Keratinocyte (primary cell): ENCODE results near the gene OTUD7B. TPM values are rescaled to one million over a fixed set of nuclear protein-coding genes. Genes with fewer than 3 reads are reported as not detected.

Experiments used
- DNase-seq: peaks from one replicate; pipeline ENCODE4 v3.0.0-alpha.2; 2011; ENCODE audit warnings: low read depth, missing footprints, low spot score
- FAIRE-seq: peaks from 2 replicates; lab custom pipeline; 2011; peaks lifted over from hg19 to GRCh38; lab: Jason Lieb, UNC
- H2AFZ ChIP-seq: 2 replicates; pipeline ENCODE4 v1.6.0; 2012; ENCODE audit warnings: low read length, control low read depth, inconsistent platforms; ENCODE audit not compliant: control insufficient read depth
- H3K27ac ChIP-seq: 2 replicates; pipeline ENCODE4 v1.5.1; 2011; ENCODE audit warnings: low read length; ENCODE audit not compliant: control insufficient read depth, insufficient read depth
- H3K27me3 ChIP-seq: 3 replicates; pipeline ENCODE4 v1.6.0; 2011; ENCODE audit warnings: low read length; ENCODE audit not compliant: control insufficient read depth, insufficient read depth; ENCODE audit errors: extremely low read depth
- H3K36me3 ChIP-seq, 2 experiments: 2 replicates in 1 of 2; 3 replicates in 1 of 2; pipeline ENCODE4 v1.5.1; 2011; ENCODE audit warnings: low read length in 2 of 2, mild to moderate bottlenecking in 1 of 2; ENCODE audit not compliant: control insufficient read depth in 2 of 2, insufficient read depth in 2 of 2; ENCODE audit errors: extremely low read depth in 1 of 2
- H3K4me1 ChIP-seq: 3 replicates; pipeline ENCODE4 v1.5.1; 2011; ENCODE audit warnings: low read length; ENCODE audit not compliant: control insufficient read depth, insufficient read depth; ENCODE audit errors: extremely low read depth
- H3K4me2 ChIP-seq: 3 replicates; pipeline ENCODE4 v1.6.0; 2011; ENCODE audit warnings: low read depth, low read length; ENCODE audit not compliant: control insufficient read depth, insufficient read depth; ENCODE audit errors: extremely low read depth
- H3K4me3 ChIP-seq, 3 experiments: fragments of 200-600 bp in 1 of 3; sonication (generic) in 1 of 3; 2 replicates in 2 of 3; 3 replicates in 1 of 3; pipeline ENCODE4 v1.5.1; 2011 to 2016; ENCODE audit warnings: low read length in 3 of 3, mild to moderate bottlenecking in 3 of 3, control low read depth in 2 of 3, inconsistent platforms in 1 of 3, low read depth in 1 of 3, mixed read lengths in 1 of 3, mixed run types in 1 of 3, moderate library complexity in 1 of 3; ENCODE audit not compliant: control insufficient read depth in 2 of 3, insufficient read depth in 2 of 3; ENCODE audit errors: extremely low read depth in 1 of 3
- H3K79me2 ChIP-seq: 2 replicates; pipeline ENCODE4 v1.6.0; 2012; ENCODE audit warnings: low read length; ENCODE audit not compliant: control insufficient read depth, insufficient read depth
- H3K9ac ChIP-seq: 3 replicates; pipeline ENCODE4 v1.6.0; 2011; ENCODE audit warnings: low read length; ENCODE audit not compliant: control insufficient read depth, insufficient read depth; ENCODE audit errors: extremely low read depth
- H3K9me1 ChIP-seq: 3 replicates; pipeline ENCODE4 v1.6.0; 2011; ENCODE audit warnings: low read length; ENCODE audit not compliant: control insufficient read depth, insufficient read depth; ENCODE audit errors: extremely low read depth
- H3K9me3 ChIP-seq: 2 replicates; pipeline ENCODE4 v1.5.1; 2012; ENCODE audit warnings: low read depth, low read length; ENCODE audit not compliant: control insufficient read depth
- H4K20me1 ChIP-seq: 3 replicates; pipeline ENCODE4 v1.6.0; 2011; ENCODE audit warnings: low read length; ENCODE audit not compliant: control insufficient read depth, insufficient read depth; ENCODE audit errors: extremely low read depth
- CTCF ChIP-seq, 3 experiments: IDR thresholded peaks in 1 of 3; conservative IDR thresholded peaks in 1 of 3; optimal IDR thresholded peaks in 1 of 3; 2 replicates in 2 of 3; 3 replicates in 1 of 3; pipeline versions ENCODE3 to v1.5.1; 2011; ENCODE audit warnings: low read length in 3 of 3, mild to moderate bottlenecking in 3 of 3, moderate library complexity in 2 of 3, control low read depth in 1 of 3, inconsistent platforms in 1 of 3; ENCODE audit not compliant: insufficient read depth in 2 of 3; ENCODE audit errors: extremely low read depth in 1 of 3
- EZH2 ChIP-seq: IDR thresholded peaks from one replicate; pipeline ENCODE4 v1.6.1; 2012; ENCODE audit warnings: inconsistent platforms, mild to moderate bottlenecking, low read length, moderate library complexity
- dilution Hi-C: fragments of 300-500 bp; cut with MboI; formaldehyde crosslinking; loops from one replicate; pipeline ENCODE4 v1.7.0; 2020; ENCODE audit warnings: low sequenced_read_pairs; ENCODE audit not compliant: extremely low pct_ligation_motif_present
- polyA plus RNA-seq, 5 experiments: library from polyadenylated mRNA; depleted of rRNA in 3 of 5; stranded (reverse) in 3 of 5; stranded (forward) in 1 of 5; unstranded in 1 of 5; fragments of >200 nt; gene quantifications; 1 replicate in 1 of 5; 2 replicates in 3 of 5; 3 replicates in 1 of 5; pipeline versions ENCODE4 v1.2.1 to v1.2.3, GENCODE V29; 2011 to 2012; ENCODE audit warnings: missing spikeins in 2 of 5, low read depth in 1 of 5, low replicate concordance in 1 of 5

The OTUD7B gene
- polyA plus RNA-seq, 1 donor (not counting 4 experiments of a cell fraction or from before 2014, with no cell fraction given), result 8.7 TPM

- Histone ChIP-seq H2AFZ (no peak overlapping the region), H3K27ac (no peak overlapping the region), H3K27me3 (no peaks in the 10 kb centered on the region), H3K4me2 (no peak overlapping the region), H4K20me1 (peaks cover 2% of the 10 kb centered on the region), H3K9me1 (no peaks in the 10 kb centered on the region), H3K4me1 (peaks cover 28% of the 10 kb centered on the region), H3K9me3 (no peaks in the 10 kb centered on the region), H3K79me2 (peaks cover 47% of the 10 kb centered on the region), H3K4me3 (no peak overlapping the region), H3K36me3 (peaks cover 2 to 6% of the 10 kb centered on the region in 2 experiments), H3K9ac (no peak overlapping the region)
- TF ChIP-seq CTCF (optimal IDR thresholded peaks at IDR 0.05 in 1 of 3, IDR thresholded peaks at IDR 0.05 in 1 of 3, conservative IDR thresholded peaks at IDR 0.05 in 1 of 3; ENCODE audit: extremely low read depth in 1 of 3, insufficient read depth in 2 of 3, low read length in 3 of 3) (no peak), EZH2 (no peak)
- DNase-seq (no peak), FAIRE-seq (no peak)
- dilution Hi-C loops, result no loop called here
These were observed 4.9 kb downstream of the OTUD7B start for GRCh38 chr1:150005606-150006005.

- Histone ChIP-seq H3K9me1 (no peaks in the 10 kb centered on the region), H3K4me1 (peaks cover 22% of the 10 kb centered on the region), H3K79me2 (peaks cover 37% of the 10 kb centered on the region), H3K27ac (no peak overlapping the region), H3K27me3 (no peaks in the 10 kb centered on the region), H2AFZ (no peak overlapping the region), H3K9ac (no peak overlapping the region), H3K4me2 (no peak overlapping the region), H4K20me1 (peaks cover 2% of the 10 kb centered on the region), H3K9me3 (no peaks in the 10 kb centered on the region), H3K36me3 (peaks cover 6% of the 10 kb centered on the region in 2 experiments), H3K4me3 (no peak overlapping the region)
- dilution Hi-C loops, result no loop called here
- no peak for DNase-seq
- no peak for FAIRE-seq
- TF ChIP-seq EZH2, result no peak
- TF ChIP-seq CTCF (optimal IDR thresholded peaks at IDR 0.05 in 1 of 3, IDR thresholded peaks at IDR 0.05 in 1 of 3, conservative IDR thresholded peaks at IDR 0.05 in 1 of 3; ENCODE audit: extremely low read depth in 1 of 3, insufficient read depth in 2 of 3, low read length in 3 of 3), result no peak
These were observed 6.7 kb downstream of the OTUD7B start for GRCh38 chr1:150003801-150004200.
